Loucy (cell line): ENCODE results near the gene VAMP1.

Experiments
- CTCF ChIP-seq: fragments of 200-600 bp; sonication (generic); conservative IDR thresholded peaks from 2 replicates; pipeline ENCODE4 v1.5.1; 2014; ENCODE audit warnings: mild to moderate bottlenecking, antibody characterized with exemption, low read length
- EZH2phosphoT487 ChIP-seq: fragments of 200-600 bp; IDR thresholded peaks from 2 replicates; pipeline ENCODE4 v1.6.1; 2018; ENCODE audit warnings: antibody characterized with exemption, mild to moderate bottlenecking, moderate library complexity, borderline replicate concordance

- TF ChIP-seq CTCF (no peak), EZH2phosphoT487 (no peak)
Measured at GRCh38 chr12:6434205-6435140, 36.0 kb downstream of the VAMP1 start.
